H54 (cell line): ENCODE data around the gene ZDHHC14.
"Not testable (repeated sequence)": the region's sequence is repeated elsewhere in the genome, so short reads cannot be mapped to it uniquely, and the experiment has no call there.

ENCODE experiments used
- DNase-seq: peaks from one replicate; pipeline ENCODE4 v3.0.0; 2011; ENCODE audit warnings: low spot score, mixed read lengths; ENCODE audit not compliant: insufficient read length
- FAIRE-seq: peaks from 3 replicates; lab custom pipeline; 2011; peaks lifted over from hg19 to GRCh38; lab: Jason Lieb, UNC
- POLR2A ChIP-seq: IDR thresholded peaks from 2 replicates; pipeline ENCODE4 v1.6.1; 2011; ENCODE audit warnings: low read depth, mild to moderate bottlenecking, low read length

The ZDHHC14 gene

DNA sequence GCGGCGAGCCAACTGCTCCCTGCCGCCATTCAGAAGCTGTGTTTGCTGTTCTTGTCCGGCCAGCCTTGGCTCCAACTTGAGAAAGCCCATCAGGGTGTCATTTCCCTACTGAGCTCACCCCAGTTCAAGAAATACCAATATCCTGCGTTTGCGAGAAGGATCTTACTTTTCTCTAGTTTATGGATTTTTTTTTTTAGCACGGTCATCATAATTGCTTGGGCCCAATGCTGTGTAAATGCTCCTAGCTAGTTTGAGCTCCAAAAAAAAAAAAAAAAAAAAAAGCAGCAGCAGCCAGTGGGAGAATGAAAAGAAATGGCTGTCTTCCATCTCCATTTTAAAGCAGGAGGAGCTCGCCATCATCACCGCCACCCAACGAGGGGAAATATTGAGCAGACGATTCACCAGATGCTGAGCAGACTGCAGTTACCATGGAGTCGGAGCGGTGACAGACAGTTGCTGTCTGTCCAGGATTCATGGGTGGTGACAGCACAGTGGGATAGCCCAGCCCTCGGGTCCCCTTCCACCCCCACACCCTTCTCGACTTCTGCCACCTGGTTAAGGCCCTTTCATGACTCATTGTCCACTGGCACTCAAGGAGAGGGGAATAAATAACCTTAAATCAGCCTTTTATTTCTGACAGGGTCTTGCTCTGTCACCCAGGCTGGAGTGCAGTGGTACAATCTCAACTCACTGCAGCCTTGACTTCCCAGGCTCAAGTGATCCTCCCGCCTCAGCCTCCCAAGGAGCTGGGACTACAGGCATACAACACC lies 309.6 kb downstream of the ZDHHC14 start:
- no peak for TF ChIP-seq POLR2A
- DNase-seq, result no peak
- FAIRE-seq, result no peak

DNA sequence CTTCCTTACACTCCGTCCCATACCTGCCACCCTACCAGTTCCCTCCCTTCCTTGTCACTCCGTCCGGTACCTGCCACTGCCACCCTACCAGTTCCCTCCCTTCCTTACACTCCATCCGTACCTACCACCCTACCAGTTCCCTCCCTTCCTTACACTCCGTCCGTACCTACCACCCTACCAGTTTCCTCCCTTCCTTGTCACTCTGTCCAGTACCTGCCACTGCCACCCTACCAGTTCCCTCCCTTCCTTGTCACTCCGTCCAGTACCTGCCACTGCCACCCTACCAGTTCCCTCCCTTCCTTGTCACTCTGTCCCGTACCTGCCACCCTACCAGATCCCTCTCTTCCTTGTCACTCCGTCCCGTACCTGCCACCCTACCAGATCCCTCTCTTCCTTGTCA lies 310.6 kb downstream of the ZDHHC14 start:
- DNase-seq, FAIRE-seq: not testable (repeated sequence)

DNA sequence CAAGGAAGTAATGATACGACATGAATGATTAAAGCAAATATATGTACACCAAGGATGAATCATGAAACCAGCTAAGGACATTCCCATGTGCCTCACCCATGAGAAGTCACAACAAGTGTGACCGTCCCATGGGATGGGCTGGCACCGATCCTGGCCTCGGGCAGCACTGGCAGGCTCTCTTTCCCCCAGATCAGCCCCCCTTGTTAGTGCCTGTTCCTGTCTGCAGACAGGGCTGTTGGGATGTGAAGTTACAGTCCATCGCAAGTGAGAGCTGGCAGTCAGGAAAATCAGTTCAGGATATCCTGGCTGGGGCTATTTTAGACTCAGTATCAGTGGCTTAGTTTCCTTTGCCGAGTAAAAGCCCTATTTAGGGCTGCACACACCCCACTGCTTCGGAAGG lies 312.9 kb downstream of the ZDHHC14 start:
- FAIRE-seq, result no peak
- TF ChIP-seq POLR2A, result no peak
- no peak for DNase-seq

DNA sequence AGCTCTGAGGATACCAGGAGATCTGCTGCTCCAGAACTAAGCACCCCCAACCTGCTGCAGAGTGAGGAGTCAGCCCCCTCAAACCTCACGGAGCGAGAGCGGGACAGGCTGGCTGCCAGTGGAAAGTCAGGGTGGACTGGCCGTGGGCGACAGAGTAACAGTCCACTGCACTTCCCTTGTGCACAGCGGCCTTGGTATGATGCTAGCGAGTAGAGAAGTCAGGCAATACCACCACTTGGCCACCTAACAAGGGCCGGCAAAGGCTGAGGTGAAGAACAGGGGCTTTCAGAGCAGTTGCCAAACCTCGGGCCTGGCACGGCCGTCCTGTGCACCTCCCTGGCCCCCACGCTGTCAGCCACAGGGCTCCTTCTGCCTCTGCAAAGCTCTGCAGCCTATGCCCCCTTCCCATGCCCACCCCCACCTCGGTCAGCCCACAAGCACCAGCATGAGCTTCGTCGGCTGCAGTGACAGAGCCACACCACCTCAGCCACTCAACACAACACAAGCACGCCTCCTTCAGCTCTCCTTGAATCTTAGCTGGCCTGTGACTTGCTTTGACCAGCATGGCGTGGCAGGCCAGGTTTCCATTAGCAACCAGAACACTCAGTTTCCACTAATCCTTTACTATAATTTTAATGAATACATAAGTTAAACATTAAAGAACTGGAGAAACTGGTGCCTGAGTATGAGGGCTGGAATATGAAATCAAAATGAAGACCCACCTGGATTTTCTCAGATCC lies 314.5 kb downstream of the ZDHHC14 start:
- DNase-seq, result no peak
- TF ChIP-seq POLR2A, result no peak
- no peak for FAIRE-seq

DNA sequence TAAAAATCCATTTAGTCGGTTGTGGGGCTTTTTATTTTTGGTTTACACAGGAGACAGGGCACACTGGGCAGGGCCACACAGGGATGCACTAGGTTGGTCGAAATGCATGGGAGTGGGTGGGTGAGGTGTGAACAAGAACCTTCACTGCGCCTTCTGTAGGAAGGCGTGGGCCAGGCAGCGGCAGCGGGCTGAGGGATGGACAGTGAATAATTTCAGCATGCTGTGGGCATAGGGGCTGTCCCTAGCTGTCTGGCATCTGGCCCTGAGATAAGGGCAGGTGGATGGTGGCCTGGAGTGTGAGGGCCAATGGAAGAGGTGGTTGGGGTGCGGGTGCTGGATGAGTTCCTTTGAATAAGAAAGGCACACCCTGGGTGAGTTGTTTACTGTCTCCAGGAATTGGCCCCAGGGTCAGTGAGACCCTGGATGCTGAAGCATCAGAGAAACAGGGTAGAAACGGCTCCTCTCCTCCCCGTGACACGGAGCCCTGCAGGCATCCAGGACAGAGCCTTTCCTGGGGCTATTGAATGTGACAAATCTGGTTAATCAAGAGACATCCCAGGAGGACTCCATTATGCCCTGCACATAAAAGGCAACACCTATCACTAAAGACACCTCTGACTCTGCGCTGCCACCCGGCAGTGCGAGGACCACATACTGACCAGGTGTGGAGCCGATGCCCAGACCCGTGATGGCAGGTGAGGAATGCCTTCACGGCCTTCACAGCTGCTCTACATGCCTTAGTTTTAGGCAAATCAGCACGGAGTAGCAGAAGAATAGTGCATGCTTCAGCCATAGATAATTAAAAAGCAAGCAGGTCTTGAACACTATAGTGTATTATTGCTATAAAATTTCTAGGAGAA lies 319.0 kb downstream of the ZDHHC14 start:
- TF ChIP-seq POLR2A, result no peak
- FAIRE-seq, result no peak
- DNase-seq, result no peak

DNA sequence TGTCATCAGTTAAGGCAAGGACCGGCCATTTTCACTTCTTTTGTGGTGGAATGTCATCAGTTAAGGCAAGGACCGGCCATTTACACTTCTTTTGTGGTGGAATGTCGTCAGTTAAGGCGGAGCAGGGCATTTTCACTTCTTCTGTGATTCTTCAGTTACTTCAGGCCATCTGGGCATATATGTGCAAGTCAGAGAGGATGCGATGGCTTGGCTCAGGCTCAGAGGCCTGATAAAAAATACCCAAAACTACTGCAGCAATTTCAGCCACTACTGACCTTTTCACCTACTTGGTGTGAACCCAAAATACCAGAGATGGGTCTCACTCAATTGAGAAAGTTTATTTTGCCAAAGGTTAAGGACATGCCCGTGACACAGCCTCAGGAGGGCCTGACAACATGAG lies 325.4 kb downstream of the ZDHHC14 start:
- FAIRE-seq, result not testable (repeated sequence)

DNA sequence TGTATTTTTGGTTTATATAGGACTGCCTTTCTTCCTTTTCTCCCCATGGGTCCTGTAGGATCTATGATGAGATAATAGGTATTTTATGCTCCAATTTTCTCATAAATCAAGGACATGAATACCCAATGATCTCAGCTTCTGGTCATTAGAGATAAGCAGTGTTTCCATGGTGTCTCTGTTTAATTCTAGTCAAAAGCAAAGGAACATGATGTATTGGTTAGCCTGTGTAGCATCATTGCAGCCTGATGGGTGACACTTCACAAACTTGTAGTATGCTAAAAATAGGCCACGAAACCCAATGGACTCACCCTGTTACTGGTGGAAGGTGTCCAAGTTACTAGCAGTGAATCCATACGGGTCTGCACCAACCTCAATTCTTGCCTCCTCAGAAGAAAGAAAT lies 325.9 kb downstream of the ZDHHC14 start:
- FAIRE-seq (no peak), DNase-seq (no peak)
- no peak for TF ChIP-seq POLR2A

More for the DNA sequence above, 325.4 kb downstream of the ZDHHC14 start:
- DNase-seq, result not testable (repeated sequence)

DNA sequence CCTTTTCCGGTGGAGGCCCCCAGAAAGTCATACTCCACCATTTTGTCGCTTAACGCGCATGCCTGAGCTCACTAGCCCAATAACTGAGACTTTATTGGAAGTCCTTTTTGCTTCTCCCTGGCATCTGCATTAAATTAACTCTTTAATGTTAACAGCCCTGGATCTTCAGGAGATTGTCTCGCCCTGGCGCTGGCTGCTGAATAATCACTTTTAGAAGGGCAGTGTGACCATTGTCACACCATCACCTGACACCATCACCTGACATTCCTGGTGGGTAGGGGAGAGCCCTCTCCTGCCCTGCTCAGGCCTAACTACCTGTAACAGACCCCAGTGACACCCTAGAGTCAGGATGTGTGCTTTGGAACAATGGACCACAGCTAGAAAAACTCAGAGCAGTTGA lies 326.6 kb downstream of the ZDHHC14 start:
- TF ChIP-seq POLR2A, result no peak
- no peak for FAIRE-seq
- no peak for DNase-seq

DNA sequence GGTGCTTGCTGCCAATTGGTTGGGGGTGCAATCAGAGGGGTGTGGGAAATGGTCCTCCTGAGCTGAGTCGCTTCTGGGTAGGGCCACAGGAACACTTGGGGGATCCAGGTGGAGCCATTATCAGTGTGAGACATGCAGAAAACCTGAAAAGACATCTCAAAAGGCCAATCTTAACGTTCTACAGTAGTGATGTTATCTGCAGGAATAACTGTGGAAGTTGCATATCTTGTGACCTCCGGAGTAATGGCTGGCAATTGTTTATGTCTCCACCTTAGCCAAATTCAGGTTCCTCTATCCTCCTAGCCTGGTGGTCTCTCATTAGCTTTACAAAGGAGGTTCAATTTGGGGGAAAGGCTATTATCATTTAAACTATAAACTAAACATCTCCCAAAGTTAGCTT lies 327.2 kb downstream of the ZDHHC14 start:
- DNase-seq (no peak), FAIRE-seq (no peak)
- no peak for TF ChIP-seq POLR2A

DNA sequence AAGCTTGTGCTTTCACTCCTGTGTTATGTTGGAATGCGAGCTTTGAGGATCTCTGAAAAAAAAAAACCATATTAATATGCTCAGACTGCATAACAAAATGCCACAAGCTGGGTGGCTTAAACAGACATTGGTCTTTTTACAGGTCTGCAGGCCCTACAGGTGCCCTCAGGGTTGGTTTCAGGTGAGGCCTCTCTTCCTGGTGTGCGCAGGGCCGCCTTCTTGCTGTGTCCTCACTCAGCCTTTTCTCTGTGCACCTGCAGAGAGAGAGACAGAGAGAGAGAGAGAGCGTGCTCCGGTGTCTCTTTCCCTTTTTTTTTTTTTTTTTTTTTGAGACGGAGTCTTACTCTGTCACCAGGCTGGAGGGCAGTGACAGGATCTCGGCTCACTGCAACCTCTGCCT lies 327.9 kb downstream of the ZDHHC14 start:
- no peak for TF ChIP-seq POLR2A
- no peak for FAIRE-seq
- DNase-seq, result no peak

DNA sequence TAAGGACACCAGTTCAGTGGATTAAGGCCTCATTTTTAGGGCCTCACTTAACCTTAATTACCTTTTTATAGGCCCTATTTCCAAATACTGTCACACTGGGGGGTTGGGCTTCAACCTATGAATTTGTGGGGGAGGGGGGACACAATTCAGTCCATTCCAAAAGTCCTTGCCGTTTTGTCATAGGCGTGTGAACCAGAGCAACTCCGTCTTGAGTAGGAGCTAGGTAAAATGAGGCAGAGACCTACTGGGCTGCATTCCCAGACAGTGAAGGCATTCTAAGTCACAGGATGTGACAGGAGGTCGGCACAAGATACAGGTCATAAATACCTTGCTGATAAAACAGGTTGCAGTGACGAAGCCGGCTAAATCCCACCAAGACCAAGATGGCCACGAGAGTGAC lies 328.6 kb downstream of the ZDHHC14 start:
- DNase-seq (no peak), FAIRE-seq (no peak)
- no peak for TF ChIP-seq POLR2A

DNA sequence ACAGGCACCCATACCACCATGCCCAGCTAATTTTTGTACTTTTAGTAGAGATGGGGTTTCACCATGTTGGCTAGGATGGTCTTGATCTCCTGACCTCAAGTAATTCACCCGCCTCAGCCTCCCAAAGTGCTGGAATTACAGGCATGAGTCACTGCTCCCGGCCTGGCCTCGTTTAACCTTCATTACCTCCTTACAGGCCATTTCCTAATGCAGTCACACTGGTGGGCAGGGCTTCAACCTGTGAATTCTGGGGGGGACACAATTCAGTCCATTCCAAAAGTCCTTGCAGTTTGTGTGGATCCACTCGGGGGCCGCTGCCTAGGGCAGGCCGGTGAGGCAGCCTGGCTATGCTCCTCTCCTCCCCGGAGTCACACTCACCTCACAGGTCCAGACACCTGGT lies 329.6 kb downstream of the ZDHHC14 start:
- TF ChIP-seq POLR2A, result no peak
- DNase-seq, result no peak
- FAIRE-seq, result no peak

DNA sequence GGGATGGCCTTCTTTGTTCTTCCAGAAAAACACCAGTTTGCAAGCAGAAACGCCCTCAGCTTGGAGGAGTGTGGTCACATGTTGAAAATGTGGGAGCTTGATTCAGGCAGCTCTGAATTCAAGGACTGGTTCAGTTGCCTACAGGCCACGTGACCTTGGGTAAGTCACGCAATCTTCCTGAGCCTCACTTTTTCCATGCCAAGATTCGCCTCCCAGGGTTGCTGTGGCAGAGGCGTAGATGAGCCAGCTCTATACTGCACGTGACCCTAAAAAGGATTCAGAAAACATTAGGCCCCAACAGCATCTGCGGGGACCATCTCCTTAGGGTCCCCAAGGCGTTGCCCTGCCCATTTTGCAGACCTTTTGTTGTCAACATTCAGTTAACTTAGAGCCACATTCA lies 330.1 kb downstream of the ZDHHC14 start:
- DNase-seq, result no peak
- no peak for FAIRE-seq
- TF ChIP-seq POLR2A, result no peak
